ENCODE results near the gene NPAS3. TPM values are rescaled to one million over a fixed set of nuclear protein-coding genes. Genes with fewer than 3 reads are reported as not detected.

Gene NPAS3
- total RNA-seq, 1 experiment from 2014 or later: not detected

DNA sequence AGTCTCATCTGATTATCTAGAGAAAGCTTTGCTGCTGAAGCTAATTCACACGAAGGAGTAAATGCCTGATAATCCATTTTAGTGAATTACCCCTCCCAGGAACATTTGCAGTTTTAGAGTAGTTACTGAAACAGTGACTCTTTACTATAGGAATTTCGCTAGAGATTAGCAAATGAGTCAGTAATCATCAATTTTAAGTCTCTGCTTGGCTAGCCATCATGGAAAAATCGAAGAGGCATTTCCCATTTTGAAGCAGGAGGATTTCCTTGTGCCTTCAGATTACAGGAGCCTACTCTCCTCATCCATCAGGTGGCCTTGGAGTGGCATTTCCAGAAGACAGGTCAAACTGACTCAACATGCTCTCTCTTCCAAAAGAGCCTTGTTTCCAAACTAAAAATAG lies 857.7 kb downstream of the NPAS3 start:
- intact Hi-C loops (cut with micrococcal nuclease; ENCODE audit: unreplicated experiment): no loop called here
- POLR2A ChIA-PET (ENCODE audit: unreplicated experiment): no interaction called here

DNA sequence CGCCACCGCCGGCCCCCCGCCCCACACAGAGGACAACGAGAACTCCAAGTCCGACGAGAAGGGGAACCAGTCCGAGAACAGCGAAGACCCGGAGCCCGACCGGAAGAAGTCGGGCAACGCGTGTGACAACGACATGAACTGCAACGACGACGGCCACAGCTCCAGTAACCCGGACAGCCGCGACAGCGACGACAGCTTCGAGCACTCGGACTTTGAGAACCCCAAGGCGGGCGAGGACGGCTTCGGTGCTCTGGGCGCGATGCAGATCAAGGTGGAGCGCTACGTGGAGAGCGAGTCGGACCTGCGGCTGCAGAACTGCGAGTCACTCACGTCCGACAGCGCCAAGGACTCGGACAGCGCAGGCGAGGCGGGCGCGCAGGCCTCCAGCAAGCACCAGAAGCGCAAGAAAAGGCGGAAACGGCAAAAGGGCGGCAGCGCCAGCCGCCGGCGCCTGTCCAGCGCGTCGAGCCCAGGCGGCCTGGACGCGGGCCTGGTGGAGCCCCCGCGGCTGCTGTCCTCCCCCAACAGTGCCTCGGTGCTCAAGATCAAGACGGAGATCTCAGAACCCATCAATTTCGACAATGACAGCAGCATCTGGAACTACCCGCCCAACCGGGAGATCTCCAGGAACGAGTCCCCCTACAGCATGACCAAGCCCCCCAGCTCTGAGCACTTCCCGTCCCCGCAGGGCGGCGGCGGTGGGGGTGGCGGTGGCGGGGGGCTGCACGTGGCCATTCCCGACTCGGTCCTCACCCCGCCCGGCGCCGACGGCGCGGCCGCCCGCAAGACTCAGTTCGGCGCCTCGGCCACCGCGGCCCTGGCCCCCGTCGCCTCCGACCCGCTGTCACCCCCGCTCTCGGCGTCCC lies 861.3 kb downstream of the NPAS3 start:
- no peak for DNase-seq
- CTCF ChIA-PET: no interaction called here
- Histone ChIP-seq H2AFZ (no peak overlapping the region), H3K36me3 (ENCODE audit: low read depth) (no peaks in the 10 kb centered on the region), H3K9me3 (ENCODE audit: insufficient read depth, low read depth) (no peaks in the 10 kb centered on the region), H3K4me1 (replicated peaks; ENCODE audit: insufficient read depth) (no peaks in the 10 kb centered on the region), H4K20me1 (ENCODE audit: insufficient read depth) (no peaks in the 10 kb centered on the region), H3K4me3 (no peak overlapping the region), H3K9me2 (ENCODE audit: insufficient read depth) (no peaks in the 10 kb centered on the region), H3K79me2 (ENCODE audit: low read depth) (no peaks in the 10 kb centered on the region), H3K27me3 (ENCODE audit: insufficient read depth, low read depth) (no peaks in the 10 kb centered on the region), H3K4me2 (no peak overlapping the region), H3K27ac (no peak overlapping the region), H3F3A (ENCODE audit: insufficient read depth, low read depth) (no peaks in the 10 kb centered on the region)
- intact Hi-C loops (cut with micrococcal nuclease; ENCODE audit: unreplicated experiment): no loop called here
- TF ChIP-seq, protein P1, sequence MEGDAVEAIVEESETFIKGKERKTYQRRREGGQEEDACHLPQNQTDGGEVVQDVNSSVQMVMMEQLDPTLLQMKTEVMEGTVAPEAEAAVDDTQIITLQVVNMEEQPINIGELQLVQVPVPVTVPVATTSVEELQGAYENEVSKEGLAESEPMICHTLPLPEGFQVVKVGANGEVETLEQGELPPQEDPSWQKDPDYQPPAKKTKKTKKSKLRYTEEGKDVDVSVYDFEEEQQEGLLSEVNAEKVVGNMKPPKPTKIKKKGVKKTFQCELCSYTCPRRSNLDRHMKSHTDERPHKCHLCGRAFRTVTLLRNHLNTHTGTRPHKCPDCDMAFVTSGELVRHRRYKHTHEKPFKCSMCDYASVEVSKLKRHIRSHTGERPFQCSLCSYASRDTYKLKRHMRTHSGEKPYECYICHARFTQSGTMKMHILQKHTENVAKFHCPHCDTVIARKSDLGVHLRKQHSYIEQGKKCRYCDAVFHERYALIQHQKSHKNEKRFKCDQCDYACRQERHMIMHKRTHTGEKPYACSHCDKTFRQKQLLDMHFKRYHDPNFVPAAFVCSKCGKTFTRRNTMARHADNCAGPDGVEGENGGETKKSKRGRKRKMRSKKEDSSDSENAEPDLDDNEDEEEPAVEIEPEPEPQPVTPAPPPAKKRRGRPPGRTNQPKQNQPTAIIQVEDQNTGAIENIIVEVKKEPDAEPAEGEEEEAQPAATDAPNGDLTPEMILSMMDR (conservative IDR thresholded peaks at IDR 0.05): no peak
- TF ChIP-seq EZH2 (IDR thresholded peaks at IDR 0.05; ENCODE audit: low read depth): no peak
- POLR2A ChIA-PET (ENCODE audit: unreplicated experiment): no interaction called here
- no TSS peak for BruUV-seq (replicated peaks)

More for the DNA sequence above, 857.7 kb downstream of the NPAS3 start:
- CTCF ChIA-PET: no interaction called here
- Histone ChIP-seq H2AFZ (no peak overlapping the region), H3K9me2 (ENCODE audit: insufficient read depth) (no peaks in the 10 kb centered on the region), H3K36me3 (ENCODE audit: low read depth) (no peaks in the 10 kb centered on the region), H3K27me3 (ENCODE audit: insufficient read depth, low read depth) (no peaks in the 10 kb centered on the region), H3K4me3 (no peak overlapping the region), H3K79me2 (ENCODE audit: low read depth) (no peaks in the 10 kb centered on the region), H4K20me1 (ENCODE audit: insufficient read depth) (no peaks in the 10 kb centered on the region), H3K9me3 (ENCODE audit: insufficient read depth, low read depth) (no peaks in the 10 kb centered on the region), H3F3A (ENCODE audit: insufficient read depth, low read depth) (no peaks in the 10 kb centered on the region), H3K27ac (no peak overlapping the region), H3K4me1 (replicated peaks; ENCODE audit: insufficient read depth) (no peaks in the 10 kb centered on the region; the same call in 1 of the 2 replicates), H3K4me2 (no peak overlapping the region)
- BruUV-seq (replicated peaks): no TSS peak
- DNase-seq: no peak
- TF ChIP-seq, protein P1 (conservative IDR thresholded peaks at IDR 0.05): no peak
- no peak for TF ChIP-seq EZH2 (IDR thresholded peaks at IDR 0.05; ENCODE audit: low read depth)

DNA sequence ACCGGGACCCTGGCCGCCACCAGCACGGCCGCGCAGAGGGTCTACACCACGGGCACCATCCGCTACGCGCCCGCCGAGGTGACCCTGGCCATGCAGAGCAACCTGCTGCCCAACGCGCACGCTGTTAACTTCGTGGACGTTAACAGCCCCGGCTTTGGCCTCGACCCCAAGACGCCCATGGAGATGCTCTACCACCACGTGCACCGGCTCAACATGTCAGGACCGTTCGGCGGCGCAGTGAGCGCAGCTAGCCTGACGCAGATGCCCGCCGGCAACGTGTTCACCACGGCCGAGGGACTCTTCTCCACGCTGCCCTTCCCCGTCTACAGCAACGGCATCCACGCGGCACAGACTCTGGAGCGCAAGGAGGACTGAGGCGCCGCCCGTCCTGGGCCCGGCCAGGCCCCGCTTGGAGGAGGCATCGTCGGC lies 862.1 kb downstream of the NPAS3 start:
- no peak overlapping the region for H3K4me3 ChIP-seq
- TF ChIP-seq, protein P1 (conservative IDR thresholded peaks at IDR 0.05): no peak
- TF ChIP-seq EZH2 (IDR thresholded peaks at IDR 0.05; ENCODE audit: low read depth): no peak
- intact Hi-C loops (cut with micrococcal nuclease; ENCODE audit: unreplicated experiment): no loop called here
- POLR2A ChIA-PET (ENCODE audit: unreplicated experiment): no interaction called here
- no peak overlapping the region for H3K4me2 ChIP-seq
- no peak for DNase-seq
- CTCF ChIA-PET: no interaction called here
- no peak overlapping the region for H2AFZ ChIP-seq
- no peaks in the 10 kb centered on the region for H4K20me1 ChIP-seq (ENCODE audit: insufficient read depth)
- no TSS peak for BruUV-seq (replicated peaks)
- no peaks in the 10 kb centered on the region for H3K36me3 ChIP-seq (ENCODE audit: low read depth)
- H3K27ac ChIP-seq: no peak overlapping the region
- no peaks in the 10 kb centered on the region for H3K9me3 ChIP-seq (ENCODE audit: insufficient read depth, low read depth)
- no peaks in the 10 kb centered on the region for H3K4me1 ChIP-seq (replicated peaks; ENCODE audit: insufficient read depth)
- no peaks in the 10 kb centered on the region for H3K9me2 ChIP-seq (ENCODE audit: insufficient read depth)
- H3K79me2 ChIP-seq (ENCODE audit: low read depth): no peaks in the 10 kb centered on the region
- no peaks in the 10 kb centered on the region for H3F3A ChIP-seq (ENCODE audit: insufficient read depth, low read depth)
- H3K27me3 ChIP-seq (ENCODE audit: insufficient read depth, low read depth): no peaks in the 10 kb centered on the region
